Neural progenitor cell (in vitro differentiated cells): ENCODE results near the gene ZNF888.

Source experiments
- CTCF ChIP-seq: fragments of 200-600 bp; sonication (generic); IDR thresholded peaks from 2 replicates; pipeline ENCODE4 v1.5.1; 2017; ENCODE audit warnings: antibody characterized with exemption, mild to moderate bottlenecking
- EZH2 ChIP-seq: fragments of 200-600 bp; sonication (generic); IDR thresholded peaks from 2 replicates; pipeline ENCODE4 v1.6.1; 2017; ENCODE audit warnings: antibody characterized with exemption, mild to moderate bottlenecking, moderate library complexity
- EZH2phosphoT487 ChIP-seq: fragments of 200-600 bp; sonication (generic); IDR thresholded peaks from 2 replicates; pipeline ENCODE4 v1.6.1; 2017; ENCODE audit warnings: antibody characterized with exemption

GRCh38 chr19:52957591-52957990, 34.4 kb upstream of the ZNF888 start:
- TF ChIP-seq CTCF = no peak
- TF ChIP-seq EZH2 = no peak
- TF ChIP-seq EZH2phosphoT487 = no peak
